Gastrocnemius medialis (tissue), 4 donors: ENCODE measurements around the gene PTGES. TPM values are rescaled to one million over a fixed set of nuclear protein-coding genes. Genes with fewer than 3 reads are reported as not detected.

Source experiments
- ATAC-seq, 2 donors: fragments of 150-250 bp; one replicate each; pipeline ENCODE4 v1.9.1; 2016
- DNase-seq, 2 donors: peaks; one replicate each; pipeline ENCODE4 v3.0.0-alpha.2; 2019
- H3K27ac ChIP-seq, 4 donors: fragments of 200-600 bp; sonication (generic); 1 replicate in 1 of 4; 2 replicates in 3 of 4; pipeline ENCODE4 v1.5.1; 2016 to 2018; ENCODE audit warnings: mild to moderate bottlenecking in 2 of 4, moderate library complexity in 1 of 4
- H3K27me3 ChIP-seq, 3 donors: fragments of 200-600 bp; sonication (generic) in 2 of 3; 1 replicate in 1 of 3; 2 replicates in 2 of 3; pipeline versions ENCODE4 v1.5.1 to v1.6.0; 2016 to 2019; ENCODE audit warnings: mild to moderate bottlenecking in 1 of 3, moderate library complexity in 1 of 3
- H3K36me3 ChIP-seq, 2 donors: fragments of 200-600 bp; sonication (generic) in 1 of 2; one replicate each; pipeline ENCODE4 v1.5.1; 2017 to 2018
- H3K4me1 ChIP-seq, 2 donors: fragments of 200-600 bp; sonication (generic) in 1 of 2; one replicate each; pipeline ENCODE4 v1.5.1; 2016 to 2017; ENCODE audit warnings: mild to moderate bottlenecking in 2 of 2
- H3K4me3 ChIP-seq, 4 donors: fragments of 200-600 bp; sonication (generic) in 3 of 4; 1 replicate in 1 of 4; 2 replicates in 3 of 4; pipeline ENCODE4 v1.5.1; 2016 to 2019; ENCODE audit warnings: mild to moderate bottlenecking in 2 of 4
- H3K9me3 ChIP-seq, 3 donors: fragments of 200-600 bp; sonication (generic) in 2 of 3; 1 replicate in 1 of 3; 2 replicates in 2 of 3; pipeline ENCODE4 v1.5.1; 2016 to 2019
- CTCF ChIP-seq, 5 experiments: fragments of 450-650 bp in 3 of 5; fragments of 200-600 bp in 2 of 5; sonication (generic) in 2 of 5; IDR thresholded peaks in 4 of 5; conservative IDR thresholded peaks in 1 of 5; 1 replicate in 4 of 5; 2 replicates in 1 of 5; pipeline ENCODE4 v1.5.1; 2016 to 2019; ENCODE audit warnings: antibody characterized with exemption in 5 of 5, mild to moderate bottlenecking in 3 of 5, moderate library complexity in 3 of 5
- POLR2A ChIP-seq, 2 donors: fragments of 450-650 bp; IDR thresholded peaks; one replicate each; pipeline ENCODE4 v1.6.1; 2017; ENCODE audit warnings: antibody characterized with exemption in 2 of 2, mild to moderate bottlenecking in 2 of 2, moderate library complexity in 2 of 2
- in situ Hi-C, 4 donors: fragments of 200-750 bp; cut with MboI; loops; one replicate each; pipeline versions ENCODE4 v1.15.0 to v1.8.0; 2017; ENCODE audit warnings: low sequenced_read_pairs in 4 of 4
- intact Hi-C: fragments of 100-400 bp; cut with DNase I; formaldehyde crosslinking; loops from one replicate; pipeline ENCODE4 v1.15.1; 2023; ENCODE audit warnings: low total_unique reads
- total RNA-seq, 4 donors: library from RNA; depleted of rRNA; stranded (reverse); fragments of >200 nt; gene quantifications; one replicate each; pipeline versions ENCODE4 v1.1.0 to v1.2.3, GENCODE V29; 2016

PTGES gene
- total RNA-seq, 4 donors from 2014 or later = 0.23 to 1.2 (median 0.51) TPM; not detected in 1

GRCh38 chr9:129781131-129781530 is 28.3 kb upstream of the PTGES start:
- in situ Hi-C loops (loop anchor here (5.0 to 25.0 kb wide), 8 partner anchors 39 to 646 kb away; partner anchors contain the start of genes ASB6 (in 2 of the 4) and NTMT1 (in 1 of the 4)), intact Hi-C loops (loop anchor here (5.0 kb wide), 1 partner anchor 644 kb away; no protein-coding TSS in a partner anchor)
- TF ChIP-seq CTCF (IDR thresholded peaks at IDR 0.05 in 4 of 5, conservative IDR thresholded peaks at IDR 0.05 in 1 of 5) (no peak), POLR2A (IDR thresholded peaks at IDR 0.05) (no peak)

DNA sequence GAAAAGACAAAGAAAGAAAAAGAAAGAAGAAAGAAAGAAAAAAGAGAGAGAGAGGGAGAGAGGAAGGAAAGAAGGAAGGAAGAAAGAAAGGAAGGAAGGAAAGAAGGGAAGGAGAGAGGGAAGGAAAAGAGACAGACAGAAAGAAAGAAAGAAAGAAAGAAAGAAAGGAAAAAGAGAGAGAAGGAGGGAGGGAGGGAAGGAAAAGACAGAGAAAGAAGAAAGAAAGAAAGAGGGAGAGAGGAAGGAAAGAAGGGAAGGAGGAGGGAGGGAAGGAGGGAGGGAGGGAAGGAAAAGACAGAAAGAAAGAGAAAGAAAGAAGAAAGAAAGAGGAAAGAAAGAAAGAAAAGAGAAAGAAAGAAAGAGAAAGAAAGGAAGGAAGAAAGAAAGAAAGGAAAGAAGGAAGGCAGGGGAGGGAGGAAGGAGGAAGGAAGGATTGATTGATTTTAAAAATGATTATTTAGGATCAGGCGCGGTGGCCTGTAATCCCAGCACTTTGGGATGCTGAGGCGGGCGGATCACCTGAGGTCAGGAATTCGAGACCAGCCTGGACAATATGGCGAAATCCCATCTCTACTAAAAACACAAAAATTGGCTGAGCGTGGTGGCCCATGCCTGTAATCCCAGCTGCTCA is 26.8 kb upstream of the PTGES start:
- in situ Hi-C loops (loop anchor here (5.0 to 25.0 kb wide), 8 partner anchors 37 to 645 kb away; partner anchors contain the start of genes ASB6 (in 2 of the 4) and NTMT1 (in 1 of the 4)), intact Hi-C loops (loop anchor here (5.0 kb wide), 1 partner anchor 642 kb away; no protein-coding TSS in a partner anchor)
- Histone ChIP-seq H3K36me3 (no peaks in the 10 kb centered on the region), H3K4me1 (no peaks in the 10 kb centered on the region), H3K27ac (no peak overlapping the region), H3K27me3 (no peaks in the 10 kb centered on the region), H3K9me3 (no peaks in the 10 kb centered on the region), H3K4me3 (no peak overlapping the region)
- DNase-seq = no peak
- no peak for ATAC-seq
- TF ChIP-seq POLR2A (IDR thresholded peaks at IDR 0.05) (no peak), CTCF (IDR thresholded peaks at IDR 0.05 in 4 of 5, conservative IDR thresholded peaks at IDR 0.05 in 1 of 5) (no peak)

More at GRCh38 chr9:129781131-129781530, 28.3 kb upstream of the PTGES start:
- Histone ChIP-seq H3K27ac (no peak overlapping the region), H3K36me3 (no peaks in the 10 kb centered on the region), H3K27me3 (no peaks in the 10 kb centered on the region), H3K4me1 (no peaks in the 10 kb centered on the region), H3K9me3 (no peaks in the 10 kb centered on the region), H3K4me3 (no peak overlapping the region)
- ATAC-seq (no peak), DNase-seq (no peak)

DNA sequence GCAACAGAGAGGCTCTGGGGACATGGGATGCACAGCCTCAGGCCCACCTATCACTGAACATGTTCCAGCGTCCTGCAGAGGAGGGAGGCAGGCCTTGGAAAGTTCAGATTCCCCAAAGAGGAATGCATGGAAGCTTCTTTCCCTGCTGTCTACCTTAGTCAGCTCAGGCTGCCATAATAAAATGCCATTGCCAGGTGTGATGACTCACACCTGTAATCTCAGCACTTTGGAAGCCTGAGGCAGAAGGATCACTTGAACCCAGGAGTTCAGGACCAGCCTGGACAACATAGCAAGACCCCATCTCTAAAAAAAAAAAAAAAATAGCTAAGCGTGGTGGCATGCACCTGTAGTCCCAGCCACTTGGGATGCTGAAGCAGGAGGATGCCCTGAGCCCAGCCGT is 25.6 kb upstream of the PTGES start:
- TF ChIP-seq CTCF (IDR thresholded peaks at IDR 0.05 in 4 of 5, conservative IDR thresholded peaks at IDR 0.05 in 1 of 5) = no peak
- no peak for TF ChIP-seq POLR2A (IDR thresholded peaks at IDR 0.05)
- no peak overlapping the region for H3K4me3 ChIP-seq
- no peak for ATAC-seq

GRCh38 chr9:129777769-129778130 is 24.9 kb upstream of the PTGES start:
- intact Hi-C loops = no loop called here
- in situ Hi-C loops = loop anchor here in 1 of 4 donors (25.0 kb wide), 2 partner anchors 140 to 640 kb away; partner anchors contain the start of genes ASB6 and NTMT1
- Histone ChIP-seq H3K4me1 (no peaks in the 10 kb centered on the region), H3K9me3 (no peaks in the 10 kb centered on the region), H3K27ac (peak overlapping the region in 2 of 4 donors; percentile 19 to 50), H3K36me3 (no peaks in the 10 kb centered on the region), H3K4me3 (no peak overlapping the region), H3K27me3 (peaks cover 0 to 3% (median 0%) of the 10 kb centered on the region in 3 donors)
- no peak for DNase-seq
- ATAC-seq = no peak
- TF ChIP-seq CTCF (IDR thresholded peaks at IDR 0.05 in 4 of 5, conservative IDR thresholded peaks at IDR 0.05 in 1 of 5) (no peak), POLR2A (IDR thresholded peaks at IDR 0.05) (no peak)

More for the DNA sequence above, 25.6 kb upstream of the PTGES start:
- no peak for DNase-seq
- intact Hi-C loops (no loop called here), in situ Hi-C loops (loop anchor here in 1 of 4 donors (25.0 kb wide), 2 partner anchors 141 to 641 kb away; partner anchors contain the start of genes ASB6 and NTMT1)
- no peaks in the 10 kb centered on the region for H3K4me1 ChIP-seq
- no peaks in the 10 kb centered on the region for H3K36me3 ChIP-seq
- H3K27ac ChIP-seq = no peak overlapping the region
- peaks cover 0 to 3% (median 0%) of the 10 kb centered on the region in 3 donors for H3K27me3 ChIP-seq
- no peaks in the 10 kb centered on the region for H3K9me3 ChIP-seq
